Natural killer cell (primary cell): ENCODE results near the gene MID1. TPM values are rescaled to one million over a fixed set of nuclear protein-coding genes. Genes with fewer than 3 reads are reported as not detected.

Experiments used
- ATAC-seq, 3 donors: fragments of 150-1000 bp in 2 of 3; fragments of 200-7000 bp in 1 of 3; cut with Tn5 transposase; 1 replicate in 1 of 3; 2 replicates in 2 of 3; pipeline ENCODE4 v1.10.0; 2021; ENCODE audit warnings: mild to moderate bottlenecking in 2 of 3, moderate library complexity in 2 of 3
- DNase-seq, 2 donors: peaks; one replicate each; pipeline versions ENCODE4 v3.0.0 to v3.0.0-alpha.2; 2013 to 2021; ENCODE audit warnings: mixed read lengths in 1 of 2
- H3K27ac ChIP-seq: one replicate; pipeline ENCODE4 v1.5.1; 2013; ENCODE audit warnings: mild to moderate bottlenecking, low read length
- H3K27me3 ChIP-seq: one replicate; pipeline ENCODE4 v1.6.1; 2013; ENCODE audit warnings: low read length; ENCODE audit not compliant: control insufficient read depth, insufficient read depth
- H3K36me3 ChIP-seq: one replicate; pipeline ENCODE4 v1.6.1; 2013; ENCODE audit warnings: low read length; ENCODE audit not compliant: control insufficient read depth, insufficient read depth
- H3K4me1 ChIP-seq: one replicate; pipeline ENCODE4 v1.6.1; 2013; ENCODE audit warnings: low read length; ENCODE audit not compliant: control insufficient read depth, insufficient read depth
- H3K4me3 ChIP-seq: one replicate; pipeline ENCODE4 v1.5.1; 2013; ENCODE audit warnings: low read length
- H3K9me3 ChIP-seq: one replicate; pipeline ENCODE4 v1.6.1; 2013; ENCODE audit warnings: low read length; ENCODE audit not compliant: control insufficient read depth, insufficient read depth
- H3K27ac Mint-ChIP-seq, 2 donors: one replicate each; pipeline ENCODE4 v1.8.0; 2022; ENCODE audit warnings: mild to moderate bottlenecking in 2 of 2, mixed read lengths in 2 of 2, moderate library complexity in 1 of 2
- H3K27me3 Mint-ChIP-seq, 2 donors: one replicate each; pipeline ENCODE4 v1.8.0; 2022; ENCODE audit warnings: low read depth in 2 of 2, mixed read lengths in 2 of 2
- H3K36me3 Mint-ChIP-seq: one replicate; pipeline ENCODE4 v1.8.0; 2022; ENCODE audit warnings: mixed read lengths
- H3K4me1 Mint-ChIP-seq, 2 donors: one replicate each; pipeline ENCODE4 v1.8.0; 2022; ENCODE audit warnings: mixed read lengths in 2 of 2
- H3K4me3 Mint-ChIP-seq: one replicate; pipeline ENCODE4 v1.8.0; 2022; ENCODE audit warnings: mild to moderate bottlenecking, moderate library complexity, mixed read lengths
- H3K9me3 Mint-ChIP-seq, 2 donors: one replicate each; pipeline ENCODE4 v1.8.0; 2022; ENCODE audit warnings: mixed read lengths in 2 of 2
- CTCF ChIP-seq: fragments of 200-600 bp; IDR thresholded peaks from one replicate; pipeline ENCODE4 v1.8.0; 2022; ENCODE audit warnings: antibody characterized with exemption
- WGBS: methylation state at CpG from one replicate; pipeline ENCODE4 v1.1.7; 2013; ENCODE audit warnings: missing lambda C conversion rate; ENCODE audit not compliant: insufficient coverage; 5-methylcytosine and 5-hydroxymethylcytosine counted together
- intact Hi-C: fragments of 100-400 bp; cut with micrococcal nuclease; formaldehyde crosslinking; loops from one replicate; pipeline ENCODE4 v1.14.2; 2022
- total RNA-seq, 4 donors: library from RNA; stranded (reverse); fragments of 120-200 nt in 1 of 4; gene quantifications; one replicate each; pipeline versions ENCODE4 v1.2.3 to v1.2.4, GENCODE V29; 2013 to 2022

MID1 gene
- total RNA-seq, 3 donors from 2014 or later (not counting 1 experiment from before 2014, with no cell fraction given) = not detected

GRCh38 chrX:10578527-10578926 lies 41.9 kb downstream of the MID1 start:
- no peak overlapping the region for H3K27ac Mint-ChIP-seq
- Histone ChIP-seq H3K36me3 (no peaks in the 10 kb centered on the region), H3K27me3 (no peaks in the 10 kb centered on the region), H3K9me3 (no peaks in the 10 kb centered on the region), H3K27ac (no peak overlapping the region), H3K4me3 (no peak overlapping the region), H3K4me1 (no peaks in the 10 kb centered on the region)
- H3K27me3 Mint-ChIP-seq = peaks cover 0 to 11% of the 10 kb centered on the region in 2 donors
- H3K4me1 Mint-ChIP-seq = no peaks in the 10 kb centered on the region
- no peaks in the 10 kb centered on the region for H3K36me3 Mint-ChIP-seq
- 80% methylated on average over 1 of the region's 2 CpGs for WGBS
- ATAC-seq = no peak
- no peak for DNase-seq
- no peak for TF ChIP-seq CTCF
- H3K4me3 Mint-ChIP-seq = no peak overlapping the region
- no peaks in the 10 kb centered on the region for H3K9me3 Mint-ChIP-seq
- intact Hi-C loops = no loop called here

- H3K27me3 ChIP-seq = no peaks in the 10 kb centered on the region
- H3K4me1 Mint-ChIP-seq = no peaks in the 10 kb centered on the region
- H3K27me3 Mint-ChIP-seq = peaks cover 0 to 11% of the 10 kb centered on the region in 2 donors
- H3K27ac Mint-ChIP-seq = no peak overlapping the region
- no peak overlapping the region for H3K27ac ChIP-seq
- no peaks in the 10 kb centered on the region for H3K9me3 Mint-ChIP-seq
- 0% methylated on average over 2 of the region's 2 CpGs for WGBS
- H3K4me1 ChIP-seq = no peaks in the 10 kb centered on the region
- no peaks in the 10 kb centered on the region for H3K36me3 Mint-ChIP-seq
- no peak for TF ChIP-seq CTCF
- DNase-seq (no peak), ATAC-seq (no peak)
- H3K36me3 ChIP-seq = no peaks in the 10 kb centered on the region
- H3K4me3 ChIP-seq = no peak overlapping the region
- H3K9me3 ChIP-seq = no peaks in the 10 kb centered on the region
- H3K4me3 Mint-ChIP-seq = no peak overlapping the region
- intact Hi-C loops = no loop called here
Observed at GRCh38 chrX:10577853-10578252, 42.5 kb downstream of the MID1 start.

- no peaks in the 10 kb centered on the region for H3K9me3 ChIP-seq
- no peaks in the 10 kb centered on the region for H3K9me3 Mint-ChIP-seq
- H3K4me1 ChIP-seq = no peaks in the 10 kb centered on the region
- peaks cover 0 to 11% of the 10 kb centered on the region in 2 donors for H3K27me3 Mint-ChIP-seq
- intact Hi-C loops = no loop called here
- no peak for TF ChIP-seq CTCF
- H3K4me3 ChIP-seq = no peak overlapping the region
- no peaks in the 10 kb centered on the region for H3K36me3 ChIP-seq
- no peaks in the 10 kb centered on the region for H3K27me3 ChIP-seq
- H3K27ac Mint-ChIP-seq = no peak overlapping the region
- no peak overlapping the region for H3K4me3 Mint-ChIP-seq
- H3K4me1 Mint-ChIP-seq = no peaks in the 10 kb centered on the region
- 83% methylated on average over 15 of the region's 16 CpGs for WGBS
- no peak for DNase-seq
- no peaks in the 10 kb centered on the region for H3K36me3 Mint-ChIP-seq
- ATAC-seq = no peak
- no peak overlapping the region for H3K27ac ChIP-seq
Observed at GRCh38 chrX:10576777-10577447, 43.5 kb downstream of the MID1 start.

- no peaks in the 10 kb centered on the region for H3K36me3 Mint-ChIP-seq
Observed at GRCh38 chrX:10576186-10576585, 44.2 kb downstream of the MID1 start.

More at GRCh38 chrX:10576186-10576585, 44.2 kb downstream of the MID1 start:
- no peak for ATAC-seq
- Histone ChIP-seq H3K27ac (no peak overlapping the region), H3K36me3 (no peaks in the 10 kb centered on the region), H3K9me3 (no peaks in the 10 kb centered on the region), H3K27me3 (no peaks in the 10 kb centered on the region), H3K4me1 (no peaks in the 10 kb centered on the region), H3K4me3 (no peak overlapping the region)
- H3K4me1 Mint-ChIP-seq = no peaks in the 10 kb centered on the region
- intact Hi-C loops = no loop called here
- H3K4me3 Mint-ChIP-seq = no peak overlapping the region
- no peaks in the 10 kb centered on the region for H3K9me3 Mint-ChIP-seq
- peaks cover 0 to 11% of the 10 kb centered on the region in 2 donors for H3K27me3 Mint-ChIP-seq
- no peak overlapping the region for H3K27ac Mint-ChIP-seq
- 100% methylated on average over 1 of the region's 4 CpGs for WGBS
- no peak for DNase-seq
- no peak for TF ChIP-seq CTCF
